HT1080 (cell line): ENCODE measurements around the gene ECI1. TPM values are rescaled to one million over a fixed set of nuclear protein-coding genes. Genes with fewer than 3 reads are reported as not detected.
A peak's percentile ranks its signal among the peaks of the same experiment; 100 is the strongest.
"Not testable (repeated sequence)": the region's sequence is repeated elsewhere in the genome, so short reads cannot be mapped to it uniquely, and the experiment has no call there.

Experiments
- DNase-seq: peaks from one replicate; pipeline ENCODE4 v3.0.0-alpha.2; 2015; ENCODE audit warnings: low read depth
- total RNA-seq: library from RNA; depleted of rRNA; stranded (reverse); fragments of >200 nt; shearing (Covaris generic); gene quantifications from 2 replicates; pipeline ENCODE4 v1.2.3, GENCODE V29; 2014

The ECI1 gene
- total RNA-seq, 1 experiment from 2014 or later, result 40.0 TPM

- DNase-seq, result no peak
Measured at GRCh38 chr16:2212362-2213324, 38.7 kb downstream of the ECI1 start.

DNA sequence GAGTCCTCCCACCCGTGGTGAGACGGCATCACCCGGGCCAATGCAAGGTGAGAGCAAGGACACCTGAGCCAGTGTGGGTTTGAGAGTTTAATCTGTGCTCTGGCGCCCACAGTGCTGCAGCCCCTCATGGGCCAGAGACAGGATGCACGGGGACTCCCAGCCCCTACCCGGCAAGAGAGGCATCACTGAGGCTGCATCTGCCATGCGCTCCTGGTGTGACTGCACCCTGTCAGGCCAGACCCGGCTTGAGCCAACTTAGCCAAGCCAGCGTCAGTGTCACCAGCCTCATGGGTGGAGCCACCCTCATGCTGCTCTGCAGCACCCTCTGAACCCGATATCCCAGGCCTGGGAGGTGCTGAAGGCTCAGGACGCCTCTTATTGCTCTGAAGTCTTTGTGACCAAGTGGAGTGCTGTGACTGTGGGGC lies 39.5 kb downstream of the ECI1 start:
- DNase-seq, result no peak

- DNase-seq, result no peak
Measured at GRCh38 chr16:2210386-2211365, 40.7 kb downstream of the ECI1 start, which contains the start of gene BRICD5. Gene BRICD5 (minus strand): TSS chr16:2210863. CDS start chr16:2210833, 30 bp downstream.

GRCh38 chr16:2210009-2210332 lies 41.4 kb downstream of the ECI1 start:
- DNase-seq, result no peak

GRCh38 chr16:2209258-2210008 lies 42.0 kb downstream of the ECI1 start:
- no peak for DNase-seq

- no peak for DNase-seq
Measured at GRCh38 chr16:2208772-2209171, 42.6 kb downstream of the ECI1 start.

DNA sequence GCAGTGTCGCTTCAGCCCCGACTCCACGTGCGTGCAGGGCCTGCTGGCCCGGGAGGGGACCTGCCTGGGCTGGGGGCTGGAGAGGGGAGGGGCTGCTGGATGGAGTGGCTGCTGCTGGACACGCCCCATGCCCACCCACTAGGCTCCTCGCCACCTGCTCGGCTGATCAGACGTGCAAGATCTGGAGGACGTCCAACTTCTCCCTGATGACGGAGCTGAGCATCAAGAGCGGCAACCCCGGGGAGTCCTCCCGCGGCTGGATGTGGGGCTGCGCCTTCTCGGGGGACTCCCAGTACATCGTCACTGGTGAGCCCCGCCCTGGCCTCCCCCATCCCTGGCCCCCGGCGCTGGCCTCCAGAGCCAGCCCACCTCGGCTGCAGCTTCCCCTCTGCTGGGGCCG lies 43.1 kb downstream of the ECI1 start:
- no peak for DNase-seq

- no peak for DNase-seq
Measured at GRCh38 chr16:2207872-2208271, 43.5 kb downstream of the ECI1 start.

DNA sequence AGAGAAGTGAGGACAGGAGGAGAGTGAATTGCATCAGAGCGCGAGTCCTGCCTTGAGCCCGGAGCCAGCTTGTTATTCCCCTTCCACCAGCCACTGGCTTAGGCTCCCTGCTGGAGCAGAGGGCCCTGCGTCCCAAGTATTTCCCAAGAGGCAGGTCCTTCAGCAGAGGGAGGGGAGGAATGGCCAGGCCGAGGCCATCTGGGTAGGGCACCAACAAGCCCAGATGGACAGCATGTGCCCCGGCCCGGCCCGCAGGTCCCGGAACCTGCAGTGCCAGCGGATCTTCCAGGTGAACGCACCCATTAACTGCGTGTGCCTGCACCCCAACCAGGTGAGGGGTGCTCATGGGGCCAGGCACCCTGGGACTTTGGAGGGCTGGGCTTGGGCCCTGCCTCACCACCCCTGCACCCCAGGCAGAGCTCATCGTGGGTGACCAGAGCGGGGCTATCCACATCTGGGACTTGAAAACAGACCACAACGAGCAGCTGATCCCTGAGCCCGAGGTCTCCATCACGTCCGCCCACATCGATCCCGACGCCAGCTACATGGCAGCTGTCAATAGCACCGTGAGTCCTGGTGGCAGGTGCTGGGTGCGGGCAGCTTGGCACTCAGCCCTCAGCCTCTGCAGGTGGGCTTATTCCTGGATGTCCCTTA lies 44.5 kb downstream of the ECI1 start:
- DNase-seq, result no peak

GRCh38 chr16:2206420-2206779 lies 45.0 kb downstream of the ECI1 start:
- DNase-seq, result no peak

GRCh38 chr16:2205967-2206313 lies 45.4 kb downstream of the ECI1 start:
- DNase-seq, result no peak

- peak; percentile 71 for DNase-seq
Measured at GRCh38 chr16:2205104-2205966, 46.1 kb downstream of the ECI1 start, which contains the start of gene MLST8. Gene MLST8 (plus strand): TSS chr16:2205454. CDS start chr16:2206086, 632 bp downstream.

GRCh38 chr16:2204416-2205103 lies 46.8 kb downstream of the ECI1 start:
- no peak for DNase-seq

- DNase-seq, result not testable (repeated sequence)
Measured at GRCh38 chr16:2203119-2203688, 48.2 kb downstream of the ECI1 start.

DNA sequence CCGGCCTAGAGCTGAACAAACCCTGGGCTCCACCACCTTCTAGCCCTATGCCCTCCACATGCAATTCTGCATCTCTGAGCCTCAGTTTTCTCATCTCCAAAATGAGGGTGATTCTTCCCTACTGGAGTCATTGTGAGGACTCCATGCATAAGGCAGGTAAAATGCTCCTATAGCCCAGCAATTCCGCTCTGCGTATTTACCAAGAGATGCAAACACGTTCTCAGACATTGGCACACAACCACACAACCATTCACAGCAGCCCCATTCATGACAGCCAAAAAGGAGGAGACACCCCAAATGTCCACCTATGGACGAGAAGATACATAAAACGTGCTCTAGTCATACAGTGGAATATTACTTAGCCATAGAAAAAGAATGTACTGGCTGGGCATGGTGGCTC lies 51.1 kb downstream of the ECI1 start:
- no peak for DNase-seq

GRCh38 chr16:2199621-2200139 lies 51.7 kb downstream of the ECI1 start:
- no peak for DNase-seq

DNA sequence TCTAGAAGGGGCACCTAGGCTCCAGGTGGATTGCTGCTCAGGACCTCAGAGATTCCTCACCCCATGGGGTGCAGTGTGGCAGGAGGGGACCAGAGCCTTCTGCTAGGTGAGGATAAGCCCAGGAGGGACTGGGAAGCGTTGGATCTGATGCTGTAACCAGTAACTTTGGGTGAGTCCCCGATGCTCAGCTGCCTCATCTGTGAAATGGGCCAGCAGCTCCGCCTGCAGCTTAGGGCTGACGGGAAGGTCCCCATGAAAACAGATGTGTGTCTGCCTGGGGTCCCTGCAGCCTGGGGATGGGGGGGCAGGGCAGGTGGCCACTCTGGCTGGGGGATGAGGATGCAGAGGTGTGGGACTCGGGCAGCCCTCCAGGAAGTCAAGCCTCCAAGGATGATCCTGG lies 52.3 kb downstream of the ECI1 start:
- DNase-seq, result no peak

DNA sequence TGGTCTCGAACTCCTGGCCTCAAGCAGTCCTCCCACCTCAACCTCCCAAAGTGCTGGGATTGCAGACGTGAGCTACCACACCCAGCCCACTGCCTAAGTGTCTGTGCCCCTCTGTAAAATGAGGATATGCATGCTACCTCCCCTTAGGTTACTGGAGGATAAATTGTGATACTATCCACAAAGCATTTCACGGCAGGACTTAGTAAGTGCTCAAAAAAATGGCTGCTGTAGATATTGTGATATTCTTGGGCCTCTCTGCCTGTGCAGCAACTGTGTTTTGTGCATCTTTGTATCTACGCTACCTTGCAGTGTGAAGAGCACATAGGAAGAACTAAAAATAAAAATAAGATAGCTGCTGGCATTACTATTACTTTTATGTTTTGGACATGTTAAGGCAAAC lies 53.1 kb downstream of the ECI1 start:
- DNase-seq, result no peak

DNA sequence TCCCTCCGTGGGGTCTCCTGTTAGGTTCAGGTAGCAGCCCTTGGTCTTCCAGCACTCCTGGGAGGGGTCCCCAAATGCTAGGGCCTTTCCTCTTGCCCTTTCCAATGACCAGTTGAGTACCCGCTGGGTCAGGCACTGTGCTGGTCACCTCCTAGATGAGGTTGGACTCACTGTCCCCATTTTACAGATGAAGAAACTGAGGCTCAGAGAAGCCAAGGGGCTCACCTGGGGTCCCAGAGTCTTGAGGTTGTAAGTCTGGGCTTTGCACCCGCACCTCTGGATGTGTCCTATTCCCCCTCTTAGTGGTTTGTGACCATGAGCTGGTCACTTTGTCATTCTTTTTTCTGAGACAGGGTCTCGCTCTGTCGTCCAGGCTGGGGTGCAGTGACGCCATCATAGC lies 53.6 kb downstream of the ECI1 start:
- no peak for DNase-seq
